ENCODE measurements around the gene FBRSL1. TPM values are rescaled to one million over a fixed set of nuclear protein-coding genes. Genes with fewer than 3 reads are reported as not detected.
A peak's percentile ranks its signal among the peaks of the same experiment; 100 is the strongest.

The FBRSL1 gene
- total RNA-seq, 1 donor from 2014 or later: 108 TPM

DNA sequence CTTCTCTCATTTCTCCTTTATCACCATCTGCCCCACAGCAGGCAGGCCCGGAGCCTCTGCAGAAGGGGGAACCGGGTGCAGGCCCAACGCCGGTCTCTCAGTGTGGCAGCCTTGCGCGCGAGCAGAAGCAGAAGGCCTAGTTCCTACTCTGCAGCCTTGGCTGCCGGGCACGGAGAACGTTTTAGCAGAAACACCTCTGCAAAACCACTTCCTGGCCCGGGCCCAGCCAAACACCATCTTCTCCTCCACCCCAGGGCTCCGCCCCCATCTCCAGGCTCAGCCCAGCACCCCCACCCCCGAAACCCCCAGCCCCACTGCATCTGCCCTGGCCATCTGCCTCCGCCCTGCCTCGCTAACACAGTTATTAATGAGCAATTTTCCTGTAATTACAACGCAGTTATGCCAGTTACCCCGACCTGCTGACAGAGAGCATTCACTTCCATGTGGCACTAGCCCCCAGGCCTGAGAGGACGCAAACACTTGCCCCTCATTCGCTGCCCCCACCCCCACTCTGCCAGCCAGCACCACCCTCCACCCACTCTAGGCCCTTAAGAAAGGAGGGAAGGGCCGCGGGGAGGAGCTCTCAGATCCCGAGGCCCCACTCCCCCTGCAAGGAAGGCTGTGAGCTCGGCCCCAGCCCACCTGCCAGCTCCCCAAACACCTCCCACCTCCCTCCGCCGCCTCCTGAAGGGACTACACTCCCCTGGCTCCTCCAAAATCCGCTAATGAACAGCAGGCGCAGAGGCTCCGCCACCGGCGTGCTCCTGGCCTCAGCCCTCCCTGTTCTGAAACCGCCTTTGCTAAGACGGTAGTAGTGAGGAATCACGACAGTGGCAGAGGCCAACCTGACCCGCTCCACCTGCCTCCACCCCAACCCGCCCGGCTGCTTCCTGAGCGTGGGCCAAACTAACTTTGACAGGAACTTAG is 44.7 kb upstream of the FBRSL1 start:
- H3K4me3 Mint-ChIP-seq: peak overlapping the region; percentile 80
- H3K27ac Mint-ChIP-seq: peak overlapping the region; percentile 96
- DNase-seq (ENCODE audit: extremely low spot score, unreplicated experiment): no peak
- H3K9me3 Mint-ChIP-seq: no peaks in the 10 kb centered on the region
- H3K36me3 Mint-ChIP-seq: no peaks in the 10 kb centered on the region
- TF ChIP-seq, protein P1, sequence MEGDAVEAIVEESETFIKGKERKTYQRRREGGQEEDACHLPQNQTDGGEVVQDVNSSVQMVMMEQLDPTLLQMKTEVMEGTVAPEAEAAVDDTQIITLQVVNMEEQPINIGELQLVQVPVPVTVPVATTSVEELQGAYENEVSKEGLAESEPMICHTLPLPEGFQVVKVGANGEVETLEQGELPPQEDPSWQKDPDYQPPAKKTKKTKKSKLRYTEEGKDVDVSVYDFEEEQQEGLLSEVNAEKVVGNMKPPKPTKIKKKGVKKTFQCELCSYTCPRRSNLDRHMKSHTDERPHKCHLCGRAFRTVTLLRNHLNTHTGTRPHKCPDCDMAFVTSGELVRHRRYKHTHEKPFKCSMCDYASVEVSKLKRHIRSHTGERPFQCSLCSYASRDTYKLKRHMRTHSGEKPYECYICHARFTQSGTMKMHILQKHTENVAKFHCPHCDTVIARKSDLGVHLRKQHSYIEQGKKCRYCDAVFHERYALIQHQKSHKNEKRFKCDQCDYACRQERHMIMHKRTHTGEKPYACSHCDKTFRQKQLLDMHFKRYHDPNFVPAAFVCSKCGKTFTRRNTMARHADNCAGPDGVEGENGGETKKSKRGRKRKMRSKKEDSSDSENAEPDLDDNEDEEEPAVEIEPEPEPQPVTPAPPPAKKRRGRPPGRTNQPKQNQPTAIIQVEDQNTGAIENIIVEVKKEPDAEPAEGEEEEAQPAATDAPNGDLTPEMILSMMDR (conservative IDR thresholded peaks at IDR 0.05): no peak
- H3K27me3 Mint-ChIP-seq: peaks cover 28% of the 10 kb centered on the region
- peaks cover 24% of the 10 kb centered on the region for H3K4me1 Mint-ChIP-seq (ENCODE audit: unreplicated experiment)

DNA sequence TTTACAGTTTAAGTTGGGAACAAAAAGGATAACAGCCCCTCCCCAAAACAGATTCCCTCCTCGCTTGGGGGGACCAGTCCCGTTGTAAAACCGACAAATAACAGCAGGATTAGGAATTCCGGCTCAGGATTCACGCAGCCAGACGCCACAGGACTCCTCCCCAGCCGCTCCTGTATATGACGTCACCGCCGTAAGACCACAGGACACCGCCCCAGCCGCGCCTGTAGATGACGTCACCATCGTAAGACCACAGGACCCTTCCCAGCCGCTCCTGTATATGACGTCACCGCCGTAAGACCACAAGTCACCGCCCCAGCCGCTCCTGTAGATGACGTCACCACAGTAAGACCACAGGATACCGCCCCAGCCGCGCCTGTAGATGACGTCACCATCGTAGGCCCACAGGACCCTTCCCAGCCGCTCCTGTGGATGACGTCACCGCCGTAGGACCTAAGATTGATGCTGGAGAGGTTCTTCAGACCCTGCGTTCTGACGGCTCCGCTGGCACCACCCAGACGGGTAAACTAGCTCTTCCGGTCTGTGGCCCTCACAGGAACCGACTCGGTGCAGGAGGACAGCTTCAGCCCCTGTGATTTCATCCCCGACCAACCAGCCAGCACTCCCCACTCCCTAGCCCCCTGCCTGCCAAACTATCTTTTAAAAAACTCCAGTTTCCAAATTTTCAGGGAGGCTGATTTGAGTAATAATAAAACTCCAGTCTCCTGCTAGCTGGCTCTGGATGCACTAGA is 43.9 kb upstream of the FBRSL1 start:
- H3K27me3 Mint-ChIP-seq: peaks cover 20% of the 10 kb centered on the region
- H3K4me3 Mint-ChIP-seq: peak overlapping the region; percentile 80
- no peaks in the 10 kb centered on the region for H3K9me3 Mint-ChIP-seq
- DNase-seq (ENCODE audit: extremely low spot score, unreplicated experiment): no peak
- H3K4me1 Mint-ChIP-seq (ENCODE audit: unreplicated experiment): peaks cover 20% of the 10 kb centered on the region
- H3K36me3 Mint-ChIP-seq: no peaks in the 10 kb centered on the region
- H3K27ac Mint-ChIP-seq: peak overlapping the region; percentile 96
- TF ChIP-seq, protein P1 (conservative IDR thresholded peaks at IDR 0.05): no peak

DNA sequence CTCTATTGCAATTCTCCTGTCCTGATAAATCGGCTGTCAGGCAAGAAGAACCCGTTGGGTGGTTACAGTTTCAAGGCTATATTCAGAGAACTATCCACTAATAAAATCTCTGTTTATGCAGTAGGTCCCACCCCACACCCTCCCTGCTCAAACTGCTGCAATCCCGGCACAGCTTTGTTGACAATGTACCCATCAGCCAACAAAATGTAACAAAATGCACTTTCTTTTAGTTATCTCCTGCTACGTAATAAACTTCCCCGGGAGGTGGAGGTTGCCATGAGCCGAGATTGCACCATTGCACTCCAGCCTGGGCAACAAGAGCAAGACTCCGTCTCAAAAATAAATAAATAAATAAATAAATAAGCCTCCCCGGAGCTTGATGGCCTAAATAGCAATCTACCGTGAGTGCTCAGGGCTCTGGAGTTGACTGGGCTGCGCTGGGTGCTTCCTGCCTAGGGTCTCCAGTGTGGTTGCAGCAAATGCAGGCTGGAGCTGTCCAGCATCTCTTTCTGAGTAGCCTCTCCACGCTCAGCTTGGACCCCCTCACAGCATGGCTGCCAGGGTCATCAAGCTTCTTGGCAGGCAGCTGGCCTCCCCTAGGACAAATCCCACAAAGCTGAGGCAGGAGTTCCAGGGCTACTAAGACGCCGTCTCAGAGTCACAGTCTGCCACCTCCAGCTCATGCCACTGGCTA is 43.2 kb upstream of the FBRSL1 start:
- Mint-ChIP-seq H3K4me1 (ENCODE audit: unreplicated experiment) (peaks cover 18% of the 10 kb centered on the region), H3K27me3 (peaks cover 19% of the 10 kb centered on the region), H3K4me3 (peak overlapping the region; percentile 80), H3K27ac (peak overlapping the region; percentile 96), H3K36me3 (no peaks in the 10 kb centered on the region), H3K9me3 (no peaks in the 10 kb centered on the region)
- DNase-seq (ENCODE audit: extremely low spot score, unreplicated experiment): no peak
- TF ChIP-seq, protein P1 (conservative IDR thresholded peaks at IDR 0.05): no peak

DNA sequence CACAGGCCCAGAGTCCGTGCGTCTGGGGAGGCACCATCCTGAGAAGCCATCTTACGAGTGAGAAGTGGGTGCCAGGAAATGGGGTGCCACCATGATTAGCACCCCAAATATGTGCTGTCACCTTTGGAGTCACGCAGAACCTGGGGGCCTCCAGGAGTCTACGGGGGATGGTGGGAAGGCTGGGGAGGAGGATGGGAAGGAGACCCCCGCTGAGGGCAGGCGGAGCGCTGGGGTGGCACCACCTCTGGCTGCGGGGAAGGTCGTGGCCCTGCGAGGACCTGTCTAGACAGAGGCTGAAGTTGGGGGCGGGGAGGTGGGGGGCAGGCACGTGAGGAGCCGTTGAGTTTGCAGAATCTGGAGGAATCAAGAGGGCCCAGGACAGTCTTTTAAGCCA is 42.6 kb upstream of the FBRSL1 start:
- Mint-ChIP-seq H3K27ac (no peak overlapping the region), H3K9me3 (no peaks in the 10 kb centered on the region), H3K4me1 (ENCODE audit: unreplicated experiment) (peaks cover 18% of the 10 kb centered on the region), H3K4me3 (no peak overlapping the region), H3K36me3 (no peaks in the 10 kb centered on the region), H3K27me3 (peaks cover 22% of the 10 kb centered on the region)
- no peak for DNase-seq (ENCODE audit: extremely low spot score, unreplicated experiment)
- TF ChIP-seq, protein P1 (conservative IDR thresholded peaks at IDR 0.05): no peak

DNA sequence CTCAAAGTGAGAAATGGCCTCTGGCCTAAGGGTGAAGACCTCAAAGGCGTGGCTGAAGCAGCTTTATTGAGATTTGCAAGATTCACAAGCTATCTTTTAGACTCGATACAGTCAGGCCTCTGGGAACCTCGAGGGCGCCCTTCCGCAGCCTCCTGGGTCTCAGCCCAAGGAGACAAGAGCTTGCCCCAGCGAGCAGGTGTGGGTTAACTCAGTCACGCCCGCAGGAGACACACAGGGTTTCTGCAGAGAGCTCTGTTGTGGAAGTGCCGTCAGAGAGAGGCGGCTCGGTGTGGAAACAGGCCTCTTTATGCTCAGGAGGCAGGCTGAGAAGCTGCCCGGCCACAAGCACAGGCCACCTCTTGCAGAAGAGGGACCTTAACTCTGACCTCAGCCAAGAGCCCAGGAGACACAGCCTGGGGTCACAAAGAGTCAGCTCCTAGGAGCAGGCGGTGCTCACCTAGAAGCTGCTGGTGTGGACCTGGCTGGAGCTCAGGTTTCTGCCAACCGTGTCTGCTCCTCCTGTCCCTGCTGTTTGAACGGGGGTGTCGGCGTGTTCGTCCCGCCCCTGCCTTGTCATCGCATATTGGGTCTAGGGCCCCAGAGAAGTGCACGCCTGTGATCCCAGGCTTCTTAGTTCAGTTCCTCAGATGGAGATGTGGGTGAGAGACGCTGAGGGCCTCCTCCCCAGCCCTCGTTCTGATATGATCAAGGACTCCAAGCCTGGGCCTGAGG is 42.1 kb upstream of the FBRSL1 start:
- H3K9me3 Mint-ChIP-seq: no peaks in the 10 kb centered on the region
- H3K36me3 Mint-ChIP-seq: no peaks in the 10 kb centered on the region
- TF ChIP-seq, protein P1 (conservative IDR thresholded peaks at IDR 0.05): no peak
- peaks cover 18% of the 10 kb centered on the region for H3K4me1 Mint-ChIP-seq (ENCODE audit: unreplicated experiment)
- peaks cover 25% of the 10 kb centered on the region for H3K27me3 Mint-ChIP-seq
- H3K4me3 Mint-ChIP-seq: no peak overlapping the region
- no peak for DNase-seq (ENCODE audit: extremely low spot score, unreplicated experiment)
- H3K27ac Mint-ChIP-seq: no peak overlapping the region
